ENCODE results near the gene SNX21. TPM values are rescaled to one million over a fixed set of nuclear protein-coding genes. Genes with fewer than 3 reads are reported as not detected.
"Not testable (repeated sequence)": the region's sequence is repeated elsewhere in the genome, so short reads cannot be mapped to it uniquely, and the experiment has no call there.

SNX21 gene
- total and polyA plus RNA-seq, 2 donors (not counting 1 experiment from before 2014, with no cell fraction given) = 2.2 to 2.4 TPM

DNA sequence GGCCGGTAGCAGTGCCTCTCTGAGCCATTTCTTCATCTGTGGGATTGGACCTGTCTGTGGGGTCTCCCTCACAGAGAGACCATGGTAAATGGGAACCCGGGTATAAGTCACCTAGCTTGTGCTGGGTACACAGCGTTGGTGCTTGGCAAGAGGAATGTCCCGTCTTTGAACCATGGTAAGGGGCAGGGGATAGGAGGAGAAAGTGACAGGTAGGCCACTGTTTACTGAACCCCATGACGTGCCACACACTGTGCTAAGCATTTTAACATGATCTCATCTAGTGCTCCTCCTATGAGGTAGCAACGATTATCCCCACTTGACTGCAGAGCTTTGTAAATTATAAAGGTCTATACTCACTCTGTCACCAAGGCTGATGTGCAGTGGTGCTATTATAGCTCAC is 5.9 kb upstream of the SNX21 start:
- no peak overlapping the region for H3K27ac Mint-ChIP-seq
- Histone ChIP-seq H3K4me2 (replicated peaks; ENCODE audit: low read depth, low read length, poor library complexity, severe bottlenecking) (no peak overlapping the region), H3K79me2 (ENCODE audit: control insufficient read depth, insufficient read depth, low read length) (no peaks in the 10 kb centered on the region)

DNA sequence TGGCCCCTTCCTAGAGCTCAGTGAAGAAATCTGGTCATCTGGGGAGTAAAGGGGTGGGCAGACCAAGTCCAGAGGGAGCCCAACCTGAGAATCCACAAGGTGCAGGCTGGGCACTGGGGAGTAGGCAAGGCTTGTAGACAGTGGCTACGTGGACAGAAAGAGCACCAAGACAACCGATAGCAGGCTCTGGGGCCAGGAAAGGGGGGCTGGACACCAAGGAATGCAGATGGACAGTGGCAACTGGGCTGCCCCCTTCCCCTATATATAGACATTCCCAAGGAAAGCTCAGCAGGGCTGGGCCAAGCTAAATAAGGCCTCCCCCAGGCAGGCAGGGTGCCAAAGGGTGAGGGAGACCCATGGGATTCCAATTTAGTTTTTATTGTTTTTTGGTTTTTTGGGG is 5.0 kb upstream of the SNX21 start:
- no peaks in the 10 kb centered on the region for H3K9me3 Mint-ChIP-seq (ENCODE audit: insufficient read depth)
- no peak for TF ChIP-seq EZH2 (IDR thresholded peaks at IDR 0.05; ENCODE audit: borderline replicate concordance, insufficient read depth, low read depth, low read length, poor library complexity, severe bottlenecking)
- TF ChIP-seq, protein P1, sequence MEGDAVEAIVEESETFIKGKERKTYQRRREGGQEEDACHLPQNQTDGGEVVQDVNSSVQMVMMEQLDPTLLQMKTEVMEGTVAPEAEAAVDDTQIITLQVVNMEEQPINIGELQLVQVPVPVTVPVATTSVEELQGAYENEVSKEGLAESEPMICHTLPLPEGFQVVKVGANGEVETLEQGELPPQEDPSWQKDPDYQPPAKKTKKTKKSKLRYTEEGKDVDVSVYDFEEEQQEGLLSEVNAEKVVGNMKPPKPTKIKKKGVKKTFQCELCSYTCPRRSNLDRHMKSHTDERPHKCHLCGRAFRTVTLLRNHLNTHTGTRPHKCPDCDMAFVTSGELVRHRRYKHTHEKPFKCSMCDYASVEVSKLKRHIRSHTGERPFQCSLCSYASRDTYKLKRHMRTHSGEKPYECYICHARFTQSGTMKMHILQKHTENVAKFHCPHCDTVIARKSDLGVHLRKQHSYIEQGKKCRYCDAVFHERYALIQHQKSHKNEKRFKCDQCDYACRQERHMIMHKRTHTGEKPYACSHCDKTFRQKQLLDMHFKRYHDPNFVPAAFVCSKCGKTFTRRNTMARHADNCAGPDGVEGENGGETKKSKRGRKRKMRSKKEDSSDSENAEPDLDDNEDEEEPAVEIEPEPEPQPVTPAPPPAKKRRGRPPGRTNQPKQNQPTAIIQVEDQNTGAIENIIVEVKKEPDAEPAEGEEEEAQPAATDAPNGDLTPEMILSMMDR (IDR thresholded peaks at IDR 0.05) = no peak
- Histone ChIP-seq H4K20me1 (ENCODE audit: control insufficient read depth, insufficient read depth, low read length, poor library complexity, severe bottlenecking) (no peaks in the 10 kb centered on the region), H3K36me3 (replicated peaks in 1 of 2; ENCODE audit: control extremely low read depth in 1 of 2, control insufficient read depth in 1 of 2, extremely low read depth in 1 of 2, insufficient read depth in 2 of 2, low read length in 1 of 2) (no peaks in the 10 kb centered on the region), H3K4me2 (replicated peaks; ENCODE audit: low read depth, low read length, poor library complexity, severe bottlenecking) (no peak overlapping the region), H3K27me3 (replicated peaks in 1 of 4; ENCODE audit: control extremely low read depth in 1 of 4, control insufficient read depth in 3 of 4, insufficient read depth in 4 of 4, low read length in 3 of 4) (peaks cover 0 to 2% (median under 1%) of the 10 kb centered on the region in 4 experiments), H3K9ac (ENCODE audit: low read length) (no peak overlapping the region), H3K9me3 (ENCODE audit: control extremely low read depth in 1 of 3, control insufficient read depth in 2 of 3, insufficient read depth in 1 of 3, low read length in 2 of 3) (peaks cover 0 to 2% (median 0%) of the 10 kb centered on the region in 3 donors), H3K79me2 (ENCODE audit: control insufficient read depth, insufficient read depth, low read length) (no peaks in the 10 kb centered on the region), H2AFZ (ENCODE audit: insufficient read depth, low read depth, low read length, poor library complexity, severe bottlenecking) (no peak overlapping the region), H3K27ac (ENCODE audit: low read length in 2 of 2) (no peak overlapping the region), H3K4me1 (ENCODE audit: control insufficient read depth in 2 of 2, insufficient read depth in 2 of 2, low read length in 2 of 2) (peaks cover 5 to 16% of the 10 kb centered on the region in 2 donors), H3K4me3 (ENCODE audit: control extremely low read depth in 1 of 5, extremely low read depth in 1 of 5, insufficient read depth in 1 of 5, low read depth in 2 of 5, low read length in 4 of 5) (no peak overlapping the region)
- peaks cover 18% of the 10 kb centered on the region for H3K4me1 Mint-ChIP-seq
- H3K4me3 Mint-ChIP-seq = no peak overlapping the region
- intact Hi-C loops (cut with micrococcal nuclease) = no loop called here
- DNase-seq (no peak), ATAC-seq (ENCODE audit: low read depth) (no peak)
- 72% methylated on average over 2 of the region's 2 CpGs for WGBS (ENCODE audit: insufficient coverage)
- peaks cover 8% of the 10 kb centered on the region for H3K27me3 Mint-ChIP-seq
- H3K27ac Mint-ChIP-seq = no peak overlapping the region
- CTCF ChIA-PET = interaction anchor here (0.6 to 1.0 kb wide), 2 partner anchors 61 to 159 kb away, joined by 3 to 6 read pairs; no protein-coding TSS in a partner anchor
- POLR2A ChIA-PET = interaction anchor here (0.9 kb wide), 1 partner anchor 14 kb away, joined by 5 read pairs; no protein-coding TSS in a partner anchor

More for the DNA sequence above, 5.9 kb upstream of the SNX21 start:
- Histone ChIP-seq H3K4me3 (ENCODE audit: control extremely low read depth in 1 of 5, extremely low read depth in 1 of 5, insufficient read depth in 1 of 5, low read depth in 2 of 5, low read length in 4 of 5) (no peak overlapping the region), H4K20me1 (ENCODE audit: control insufficient read depth, insufficient read depth, low read length, poor library complexity, severe bottlenecking) (no peaks in the 10 kb centered on the region), H3K27me3 (replicated peaks in 1 of 4; ENCODE audit: control extremely low read depth in 1 of 4, control insufficient read depth in 3 of 4, insufficient read depth in 4 of 4, low read length in 3 of 4) (peaks cover 0 to 11% (median 5%) of the 10 kb centered on the region in 4 experiments), H3K9me3 (ENCODE audit: control extremely low read depth in 1 of 3, control insufficient read depth in 2 of 3, insufficient read depth in 1 of 3, low read length in 2 of 3) (peaks cover 0 to 2% (median 0%) of the 10 kb centered on the region in 3 donors), H3K4me1 (ENCODE audit: control insufficient read depth in 2 of 2, insufficient read depth in 2 of 2, low read length in 2 of 2) (peaks cover 14 to 19% of the 10 kb centered on the region in 2 donors), H3K36me3 (replicated peaks in 1 of 2; ENCODE audit: control extremely low read depth in 1 of 2, control insufficient read depth in 1 of 2, extremely low read depth in 1 of 2, insufficient read depth in 2 of 2, low read length in 1 of 2) (no peaks in the 10 kb centered on the region), H3K27ac (ENCODE audit: low read length in 2 of 2) (no peak overlapping the region), H2AFZ (ENCODE audit: insufficient read depth, low read depth, low read length, poor library complexity, severe bottlenecking) (no peak overlapping the region), H3K9ac (ENCODE audit: low read length) (no peak overlapping the region)
- 92% methylated on average over 4 of the region's 6 CpGs for WGBS (ENCODE audit: insufficient coverage)
- ATAC-seq (ENCODE audit: low read depth) (no peak), DNase-seq (no peak)
- ChIA-PET CTCF (interaction anchor here (0.6 to 1.0 kb wide), 2 partner anchors 62 to 376 kb away, joined by 3 to 4 read pairs; no protein-coding TSS in a partner anchor), POLR2A (no interaction called here)
- no peaks in the 10 kb centered on the region for H3K9me3 Mint-ChIP-seq (ENCODE audit: insufficient read depth)
- TF ChIP-seq, protein P1 (IDR thresholded peaks at IDR 0.05) = no peak
- no peak for TF ChIP-seq EZH2 (IDR thresholded peaks at IDR 0.05; ENCODE audit: borderline replicate concordance, insufficient read depth, low read depth, low read length, poor library complexity, severe bottlenecking)
- peaks cover 13% of the 10 kb centered on the region for H3K27me3 Mint-ChIP-seq
- no peak overlapping the region for H3K4me3 Mint-ChIP-seq
- H3K4me1 Mint-ChIP-seq = peaks cover 16% of the 10 kb centered on the region
- intact Hi-C loops (cut with micrococcal nuclease) = no loop called here

DNA sequence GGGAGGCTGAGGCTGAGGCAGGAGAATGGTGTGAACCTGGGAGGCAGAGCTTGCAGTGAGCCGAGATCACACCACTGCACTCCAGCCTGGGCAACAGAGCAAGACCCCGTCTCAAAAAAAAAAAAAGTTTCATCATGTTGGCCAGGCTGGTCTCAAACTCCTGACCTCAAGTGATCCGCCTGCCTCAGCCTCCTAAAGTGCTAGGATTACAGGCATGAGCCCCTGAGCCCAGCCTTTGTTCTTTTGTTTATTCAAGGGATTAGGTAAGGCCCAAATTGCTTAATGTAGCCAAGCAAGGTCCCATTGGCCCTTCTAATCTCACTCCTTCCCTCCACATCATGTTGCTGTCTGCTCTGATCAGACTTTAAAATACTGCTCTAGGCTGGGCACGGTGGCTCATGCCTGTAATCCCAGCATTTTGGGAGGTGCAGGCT is 3.9 kb upstream of the SNX21 start:
- POLR2A ChIA-PET; intact Hi-C loops (cut with micrococcal nuclease): not testable (repeated sequence)

More for the DNA sequence above, 3.9 kb upstream of the SNX21 start:
- H3K27me3 Mint-ChIP-seq; H2AFZ ChIP-seq (ENCODE audit: insufficient read depth, low read depth, low read length, poor library complexity, severe bottlenecking); H3K4me3 Mint-ChIP-seq; H3K36me3 ChIP-seq (replicated peaks in 1 of 2; ENCODE audit: control extremely low read depth in 1 of 2, control insufficient read depth in 1 of 2, extremely low read depth in 1 of 2, insufficient read depth in 2 of 2, low read length in 1 of 2); H3K4me3 ChIP-seq (ENCODE audit: control extremely low read depth in 1 of 5, extremely low read depth in 1 of 5, insufficient read depth in 1 of 5, low read depth in 2 of 5, low read length in 4 of 5); H3K27ac Mint-ChIP-seq; ATAC-seq (ENCODE audit: low read depth); H3K79me2 ChIP-seq (ENCODE audit: control insufficient read depth, insufficient read depth, low read length); H3K4me2 ChIP-seq (replicated peaks; ENCODE audit: low read depth, low read length, poor library complexity, severe bottlenecking); H3K27ac ChIP-seq (ENCODE audit: low read length in 2 of 2); H3K9ac ChIP-seq (ENCODE audit: low read length); H4K20me1 ChIP-seq (ENCODE audit: control insufficient read depth, insufficient read depth, low read length, poor library complexity, severe bottlenecking); H3K27me3 ChIP-seq (replicated peaks in 1 of 4; ENCODE audit: control extremely low read depth in 1 of 4, control insufficient read depth in 3 of 4, insufficient read depth in 4 of 4, low read length in 3 of 4); CTCF ChIA-PET; DNase-seq; H3K9me3 Mint-ChIP-seq (ENCODE audit: insufficient read depth); H3K9me3 ChIP-seq (ENCODE audit: control extremely low read depth in 1 of 3, control insufficient read depth in 2 of 3, insufficient read depth in 1 of 3, low read length in 2 of 3): not testable (repeated sequence)
- H3K4me1 ChIP-seq (ENCODE audit: control insufficient read depth in 2 of 2, insufficient read depth in 2 of 2, low read length in 2 of 2) = peaks cover 6 to 14% of the 10 kb centered on the region in 2 donors
- peaks cover 14% of the 10 kb centered on the region for H3K4me1 Mint-ChIP-seq
- 100% methylated on average over 4 of the region's 4 CpGs for WGBS (ENCODE audit: insufficient coverage)
